BE2C (cell line): ENCODE results near the gene PPP1R9A.
A peak's percentile ranks its signal among the peaks of the same experiment; 100 is the strongest.

Source experiments
- DNase-seq: peaks from one replicate; pipeline ENCODE4 v3.0.0-alpha.2; 2020
- H3K27me3 ChIP-seq: fragments of 250-450 bp; sonication (Bioruptor Pico); 2 replicates; pipeline ENCODE4 v1.5.1; 2020; ENCODE audit warnings: mild to moderate bottlenecking
- H3K36me3 ChIP-seq: fragments of 250-450 bp; sonication (Bioruptor Pico); 2 replicates; pipeline ENCODE4 v1.5.1; 2020; ENCODE audit warnings: mild to moderate bottlenecking
- H3K4me1 ChIP-seq: fragments of 250-450 bp; sonication (Bioruptor Pico); 2 replicates; pipeline ENCODE4 v1.5.1; 2020
- H3K4me3 ChIP-seq: 2 replicates; pipeline ENCODE4 v1.5.1; 2011; ENCODE audit warnings: low read depth, low read length
- H3K9me3 ChIP-seq: fragments of 250-450 bp; sonication (Bioruptor Pico); 2 replicates; pipeline ENCODE4 v1.5.1; 2020
- TF ChIP-seq, protein P1 (sequence below): IDR thresholded peaks from 2 replicates; pipeline ENCODE4 v1.5.1; 2012; ENCODE audit warnings: mild to moderate bottlenecking, low read depth, low read length

The PPP1R9A gene

GRCh38 chr7:95169678-95170077 is 262.3 kb downstream of the PPP1R9A start:
- Histone ChIP-seq H3K36me3 (no peaks in the 10 kb centered on the region), H3K4me3 (no peak overlapping the region), H3K27me3 (no peaks in the 10 kb centered on the region), H3K9me3 (no peaks in the 10 kb centered on the region), H3K4me1 (no peaks in the 10 kb centered on the region)
- no peak for DNase-seq
- TF ChIP-seq, protein P1, sequence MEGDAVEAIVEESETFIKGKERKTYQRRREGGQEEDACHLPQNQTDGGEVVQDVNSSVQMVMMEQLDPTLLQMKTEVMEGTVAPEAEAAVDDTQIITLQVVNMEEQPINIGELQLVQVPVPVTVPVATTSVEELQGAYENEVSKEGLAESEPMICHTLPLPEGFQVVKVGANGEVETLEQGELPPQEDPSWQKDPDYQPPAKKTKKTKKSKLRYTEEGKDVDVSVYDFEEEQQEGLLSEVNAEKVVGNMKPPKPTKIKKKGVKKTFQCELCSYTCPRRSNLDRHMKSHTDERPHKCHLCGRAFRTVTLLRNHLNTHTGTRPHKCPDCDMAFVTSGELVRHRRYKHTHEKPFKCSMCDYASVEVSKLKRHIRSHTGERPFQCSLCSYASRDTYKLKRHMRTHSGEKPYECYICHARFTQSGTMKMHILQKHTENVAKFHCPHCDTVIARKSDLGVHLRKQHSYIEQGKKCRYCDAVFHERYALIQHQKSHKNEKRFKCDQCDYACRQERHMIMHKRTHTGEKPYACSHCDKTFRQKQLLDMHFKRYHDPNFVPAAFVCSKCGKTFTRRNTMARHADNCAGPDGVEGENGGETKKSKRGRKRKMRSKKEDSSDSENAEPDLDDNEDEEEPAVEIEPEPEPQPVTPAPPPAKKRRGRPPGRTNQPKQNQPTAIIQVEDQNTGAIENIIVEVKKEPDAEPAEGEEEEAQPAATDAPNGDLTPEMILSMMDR, result no peak

DNA sequence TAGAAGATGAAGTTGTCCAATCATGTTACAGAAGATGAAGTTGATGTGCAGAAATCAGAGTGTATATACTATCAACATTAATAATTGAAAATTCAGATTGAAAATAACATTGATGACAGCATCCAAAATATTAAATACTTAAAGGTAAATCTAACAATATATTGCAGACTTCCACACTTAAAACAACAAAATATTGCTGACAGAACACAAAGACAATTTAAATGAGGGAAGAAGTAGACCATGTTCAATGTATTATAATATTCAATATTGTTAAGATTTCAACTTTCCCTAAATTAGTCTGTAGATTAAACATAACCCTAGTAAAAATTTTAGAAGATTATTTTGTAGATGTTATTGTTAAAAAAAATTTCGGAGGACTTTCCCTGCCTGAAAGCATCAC is 265.0 kb downstream of the PPP1R9A start:
- Histone ChIP-seq H3K36me3 (no peaks in the 10 kb centered on the region), H3K4me1 (no peaks in the 10 kb centered on the region), H3K27me3 (no peaks in the 10 kb centered on the region), H3K9me3 (no peaks in the 10 kb centered on the region), H3K4me3 (no peak overlapping the region)
- no peak for DNase-seq
- TF ChIP-seq, protein P1, result no peak

- H3K36me3 ChIP-seq, result no peaks in the 10 kb centered on the region
- no peak for DNase-seq
- TF ChIP-seq, protein P1, result peak; percentile 26; the same call in 1 of the 2 replicates
Measured at GRCh38 chr7:95190515-95190914, 283.1 kb downstream of the PPP1R9A start.

GRCh38 chr7:95191795-95192194 is 284.4 kb downstream of the PPP1R9A start:
- H3K27me3 ChIP-seq, result no peaks in the 10 kb centered on the region
- H3K4me3 ChIP-seq, result no peak overlapping the region
- TF ChIP-seq, protein P1, result no peak
- H3K9me3 ChIP-seq, result no peaks in the 10 kb centered on the region
- no peak for DNase-seq
- H3K36me3 ChIP-seq, result no peaks in the 10 kb centered on the region
- no peaks in the 10 kb centered on the region for H3K4me1 ChIP-seq

More at GRCh38 chr7:95190515-95190914, 283.1 kb downstream of the PPP1R9A start:
- H3K4me1 ChIP-seq, result no peaks in the 10 kb centered on the region
- H3K4me3 ChIP-seq, result no peak overlapping the region
- no peaks in the 10 kb centered on the region for H3K9me3 ChIP-seq
- H3K27me3 ChIP-seq, result no peaks in the 10 kb centered on the region

DNA sequence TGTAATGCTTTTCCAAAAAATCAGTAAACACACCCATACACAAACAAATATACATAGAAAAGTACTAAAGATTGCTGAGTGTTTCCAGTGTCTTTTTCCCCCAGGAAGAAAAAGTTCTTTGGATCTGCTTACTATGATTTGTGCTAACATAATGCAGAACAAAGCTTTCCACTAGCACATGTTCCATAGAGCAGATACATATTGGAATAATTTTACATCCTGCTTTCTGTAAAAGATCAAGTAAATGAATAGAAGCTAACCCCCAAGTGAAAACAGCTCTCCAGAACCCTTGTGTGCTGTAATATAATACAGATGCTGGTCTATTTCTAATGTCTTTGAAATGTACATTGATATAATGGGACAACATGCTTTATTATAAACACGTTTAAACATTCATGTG is 291.5 kb downstream of the PPP1R9A start:
- H3K4me1 ChIP-seq, result no peaks in the 10 kb centered on the region
- TF ChIP-seq, protein P1, result no peak
- no peak overlapping the region for H3K4me3 ChIP-seq
- H3K27me3 ChIP-seq, result no peaks in the 10 kb centered on the region
- H3K36me3 ChIP-seq, result no peaks in the 10 kb centered on the region
- no peaks in the 10 kb centered on the region for H3K9me3 ChIP-seq
- no peak for DNase-seq

- TF ChIP-seq, protein P1, result peak; percentile 80
- Histone ChIP-seq H3K36me3 (no peaks in the 10 kb centered on the region), H3K27me3 (no peaks in the 10 kb centered on the region), H3K4me3 (no peak overlapping the region), H3K4me1 (no peaks in the 10 kb centered on the region), H3K9me3 (no peaks in the 10 kb centered on the region)
- peak; percentile 33 for DNase-seq
Measured at GRCh38 chr7:95199779-95200558, 292.6 kb downstream of the PPP1R9A start.
